HepG2 (cell line): ENCODE data around the gene TSHZ2. TPM values are rescaled to one million over a fixed set of nuclear protein-coding genes. Genes with fewer than 3 reads are reported as not detected.

ENCODE experiments used
- DMTF1 ChIP-seq: sonication (generic); formaldehyde crosslinking; IDR thresholded peaks from 2 replicates; pipeline ENCODE4 v1.4.0; 2020; ENCODE audit warnings: mild to moderate bottlenecking, missing genetic modification reagents
- FOXP1 ChIP-seq, 2 experiments: fragments of 450-650 bp in 1 of 2; IDR thresholded peaks; 2 replicates each; pipeline ENCODE4 v1.6.1; 2017 to 2018; ENCODE audit warnings: antibody characterized with exemption in 1 of 2
- HMGA1 ChIP-seq: sonication (generic); formaldehyde crosslinking; conservative IDR thresholded peaks from 2 replicates; pipeline ENCODE4 v1.4.0; 2020; ENCODE audit warnings: missing genetic modification reagents
- KDM5A ChIP-seq: fragments of 200-600 bp; sonication (generic); IDR thresholded peaks from 2 replicates; pipeline ENCODE4 v1.7.0; 2018; ENCODE audit warnings: antibody characterized with exemption, mild to moderate bottlenecking, low read length, borderline replicate concordance
- MLLT10 ChIP-seq: sonication (generic); formaldehyde crosslinking; IDR thresholded peaks from 2 replicates; pipeline ENCODE4 v1.4.0; 2020; ENCODE audit warnings: missing genetic modification reagents
- MZF1 ChIP-seq: sonication (generic); formaldehyde crosslinking; IDR thresholded peaks from 2 replicates; pipeline ENCODE4 v1.8.1; 2023; ENCODE audit warnings: mild to moderate bottlenecking, missing genetic modification reagents, borderline replicate concordance
- NONO ChIP-seq, 2 experiments: fragments of 450-650 bp in 1 of 2; sonication (generic) in 1 of 2; formaldehyde crosslinking in 1 of 2; IDR thresholded peaks in 1 of 2; conservative IDR thresholded peaks in 1 of 2; 2 replicates each; pipeline versions ENCODE4 v1.6.1 to v1.8.0; 2017 to 2022; ENCODE audit warnings: mild to moderate bottlenecking in 1 of 2, missing genetic modification reagents in 1 of 2, moderate library complexity in 1 of 2
- NRL ChIP-seq: sonication (generic); formaldehyde crosslinking; IDR thresholded peaks from 2 replicates; pipeline ENCODE4 v1.5.0; 2020; ENCODE audit warnings: missing genetic modification reagents, mild to moderate bottlenecking, moderate library complexity, borderline replicate concordance
- SIN3A ChIP-seq: IDR thresholded peaks from 2 replicates; pipeline ENCODE4 v1.6.1; 2011; ENCODE audit warnings: low read depth, mild to moderate bottlenecking, control low read depth, low read length, borderline replicate concordance
- SRSF4 ChIP-seq: fragments of 200-400 bp; formaldehyde crosslinking; IDR thresholded peaks from one replicate; pipeline ENCODE4 v1.6.1; 2018; ENCODE audit warnings: mild to moderate bottlenecking, low read depth, low read length, moderate library complexity; ENCODE audit not compliant: poor library complexity, severe bottlenecking
- TEAD3 ChIP-seq: optimal IDR thresholded peaks from 2 replicates; pipeline ENCODE3; 2016; ENCODE audit warnings: borderline replicate concordance
- THAP11 ChIP-seq: IDR thresholded peaks from 2 replicates; pipeline ENCODE4 v1.6.1; 2016; ENCODE audit warnings: missing biosample characterization, missing genetic modification reagents
- ZNF17 ChIP-seq: sonication (generic); formaldehyde crosslinking; IDR thresholded peaks from 2 replicates; pipeline ENCODE4 v1.5.0; 2020; ENCODE audit warnings: mild to moderate bottlenecking, missing genetic modification reagents
- ZNF382 ChIP-seq: sonication (generic); formaldehyde crosslinking; IDR thresholded peaks from 2 replicates; pipeline ENCODE4 v1.5.0; 2020; ENCODE audit warnings: missing genetic modification reagents, mild to moderate bottlenecking, borderline replicate concordance
- ZNF468 ChIP-seq: sonication (generic); formaldehyde crosslinking; IDR thresholded peaks from 2 replicates; pipeline ENCODE4 v1.8.0; 2022; ENCODE audit warnings: mild to moderate bottlenecking, moderate library complexity, missing genetic modification reagents
- ZNF512B ChIP-seq: sonication (generic); formaldehyde crosslinking; IDR thresholded peaks from 2 replicates; pipeline ENCODE4 v1.5.1; 2020; ENCODE audit warnings: missing genetic modification reagents, mild to moderate bottlenecking, borderline replicate concordance
- ZNF530 ChIP-seq: sonication (generic); formaldehyde crosslinking; IDR thresholded peaks from 2 replicates; pipeline ENCODE4 v1.5.0; 2020; ENCODE audit warnings: low read depth, mild to moderate bottlenecking, missing genetic modification reagents
- ZNF570 ChIP-seq: sonication (generic); formaldehyde crosslinking; IDR thresholded peaks from 2 replicates; pipeline ENCODE4 v1.4.0; 2020; ENCODE audit warnings: mild to moderate bottlenecking, missing genetic modification reagents, borderline replicate concordance
- ZNF574 ChIP-seq: sonication (generic); formaldehyde crosslinking; IDR thresholded peaks from 2 replicates; pipeline ENCODE4 v1.4.0; 2020; ENCODE audit warnings: missing genetic modification reagents
- ZNF670 ChIP-seq: sonication (generic); formaldehyde crosslinking; IDR thresholded peaks from 2 replicates; pipeline ENCODE4 v1.8.0; 2022; ENCODE audit warnings: mild to moderate bottlenecking, missing genetic modification reagents, borderline replicate concordance
- polyA plus RNA-seq, 8 experiments: library from polyadenylated mRNA; depleted of rRNA in 3 of 8; stranded (reverse) in 7 of 8; unstranded in 1 of 8; fragments of >200 nt; fragmentation: Illumina TruSeq in 4 of 8; extraction: Trizol in 4 of 8; gene quantifications; 2 replicates each; pipeline versions ENCODE4 v1.2.1 to v1.2.3, GENCODE V29; 2011 to 2016; ENCODE audit warnings: low read depth in 4 of 8, missing spikeins in 1 of 8, mixed read lengths in 1 of 8; ENCODE audit not compliant: insufficient read depth in 1 of 8
- total RNA-seq, 5 experiments: library from RNA; depleted of rRNA; stranded (reverse); fragments of >200 nt; fragmentation: Illumina TruSeq; extraction: Trizol; gene quantifications; 2 replicates each; pipeline ENCODE4 v1.2.3, GENCODE V29; 2016; ENCODE audit warnings: low read depth in 1 of 5
- TF ChIP-seq, protein P1 (sequence below): IDR thresholded peaks from 2 replicates; pipeline ENCODE4 v1.6.1; 2016; ENCODE audit warnings: mild to moderate bottlenecking

Gene TSHZ2
- total and polyA plus RNA-seq, 2 of the 13 experiments (the other 11 are each of a cell fraction or from before 2014, with no cell fraction given), result 0.01 TPM; not detected in 1

DNA sequence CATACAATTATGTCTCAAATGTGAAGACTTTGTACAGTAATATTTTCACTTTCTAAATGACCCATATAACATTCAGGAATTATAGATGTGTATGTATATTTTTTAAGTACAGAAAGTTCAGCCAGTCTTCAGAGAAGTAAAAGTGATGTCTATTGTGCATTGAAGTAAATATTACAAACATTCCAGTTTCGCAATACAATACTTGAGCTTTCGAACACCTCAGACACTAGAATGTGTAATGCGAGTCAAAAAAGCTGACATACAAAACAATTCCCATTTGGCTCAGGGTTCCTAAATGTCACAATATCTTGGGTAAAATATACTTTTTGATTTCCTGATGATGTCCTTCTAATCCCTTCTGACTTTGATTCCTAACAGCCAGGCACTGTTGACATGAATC is 520.1 kb downstream of the TSHZ2 start (continued):
- TF ChIP-seq ZNF468 (no peak), SIN3A (no peak), ZNF530 (no peak), FOXP1 (IDR thresholded peaks at IDR 0.05) (no peak), FOXP1 (CRISPR knock-in tag; IDR thresholded peaks at IDR 0.05) (peak; percentile 49; the same call in 1 of the 2 replicates), DMTF1 (CRISPR knock-in tag) (no peak), ZNF570 (CRISPR knock-in tag) (no peak), ZNF670 (CRISPR knock-in tag) (no peak), ZNF17 (CRISPR knock-in tag) (no peak), TEAD3 (CRISPR knock-in tag) (peak; percentile 36), KDM5A (no peak), ZNF512B (no peak), ZNF382 (CRISPR knock-in tag) (no peak), ZNF574 (CRISPR knock-in tag) (no peak), SRSF4 (no peak), MZF1 (CRISPR knock-in tag) (no peak), MLLT10 (CRISPR knock-in tag) (no peak), NONO (IDR thresholded peaks at IDR 0.05) (no peak), NONO (CRISPR knock-in tag; conservative IDR thresholded peaks at IDR 0.05) (no peak), HMGA1 (no peak), NRL (CRISPR knock-in tag) (no peak), THAP11 (no peak)
- TF ChIP-seq, protein P1, sequence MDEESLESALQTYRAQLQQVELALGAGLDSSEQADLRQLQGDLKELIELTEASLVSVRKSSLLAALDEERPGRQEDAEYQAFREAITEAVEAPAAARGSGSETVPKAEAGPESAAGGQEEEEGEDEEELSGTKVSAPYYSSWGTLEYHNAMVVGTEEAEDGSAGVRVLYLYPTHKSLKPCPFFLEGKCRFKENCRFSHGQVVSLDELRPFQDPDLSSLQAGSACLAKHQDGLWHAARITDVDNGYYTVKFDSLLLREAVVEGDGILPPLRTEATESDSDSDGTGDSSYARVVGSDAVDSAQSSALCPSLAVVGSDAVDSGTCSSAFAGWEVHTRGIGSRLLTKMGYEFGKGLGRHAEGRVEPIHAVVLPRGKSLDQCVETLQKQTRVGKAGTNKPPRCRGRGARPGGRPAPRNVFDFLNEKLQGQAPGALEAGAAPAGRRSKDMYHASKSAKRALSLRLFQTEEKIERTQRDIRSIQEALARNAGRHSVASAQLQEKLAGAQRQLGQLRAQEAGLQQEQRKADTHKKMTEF, result peak; percentile 16; the same call in 1 of the 2 replicates
